HUES48 (cell line): ENCODE measurements around the gene PADI3.

ENCODE experiments used
- H3K27ac ChIP-seq: one replicate; pipeline ENCODE4 v1.7.0; 2013; ENCODE audit warnings: low read depth, low read length, inconsistent platforms
- H3K27me3 ChIP-seq: 2 replicates; pipeline ENCODE4 v1.6.1; 2013; ENCODE audit warnings: mild to moderate bottlenecking, low read length; ENCODE audit not compliant: control insufficient read depth, insufficient read depth
- H3K36me3 ChIP-seq: 2 replicates; pipeline ENCODE4 v1.6.1; 2013; ENCODE audit warnings: low read length; ENCODE audit not compliant: control insufficient read depth, insufficient read depth
- H3K4me1 ChIP-seq: 2 replicates; pipeline ENCODE4 v1.6.1; 2013; ENCODE audit warnings: mild to moderate bottlenecking, low read length; ENCODE audit not compliant: control insufficient read depth, insufficient read depth
- H3K4me3 ChIP-seq: 2 replicates; pipeline ENCODE4 v1.5.1; 2013; ENCODE audit warnings: mild to moderate bottlenecking, low read depth, low read length
- H3K9ac ChIP-seq: 2 replicates; pipeline ENCODE4 v1.6.1; 2013; ENCODE audit warnings: mild to moderate bottlenecking, low read depth, low read length, moderate library complexity
- H3K9me3 ChIP-seq: 2 replicates; pipeline ENCODE4 v1.6.1; 2013; ENCODE audit warnings: low read length; ENCODE audit not compliant: control insufficient read depth, insufficient read depth

The PADI3 gene

GRCh38 chr1:17243274-17243673 lies 5.6 kb upstream of the PADI3 start:
- Histone ChIP-seq H3K9me3 (no peaks in the 10 kb centered on the region), H3K27me3 (no peaks in the 10 kb centered on the region), H3K4me3 (no peak overlapping the region), H3K9ac (no peak overlapping the region), H3K27ac (no peak overlapping the region), H3K4me1 (no peaks in the 10 kb centered on the region; the same call in 1 of the 2 replicates), H3K36me3 (no peaks in the 10 kb centered on the region)

GRCh38 chr1:17244821-17245740 lies 3.8 kb upstream of the PADI3 start:
- Histone ChIP-seq H3K27me3 (no peaks in the 10 kb centered on the region), H3K27ac (no peak overlapping the region), H3K4me1 (no peaks in the 10 kb centered on the region), H3K9me3 (no peaks in the 10 kb centered on the region), H3K4me3 (no peak overlapping the region), H3K36me3 (no peaks in the 10 kb centered on the region), H3K9ac (no peak overlapping the region)

- no peaks in the 10 kb centered on the region for H3K9me3 ChIP-seq
- H3K27ac ChIP-seq: no peak overlapping the region
- H3K9ac ChIP-seq: no peak overlapping the region
- no peaks in the 10 kb centered on the region for H3K36me3 ChIP-seq
- no peak overlapping the region for H3K4me3 ChIP-seq
- no peaks in the 10 kb centered on the region for H3K27me3 ChIP-seq
- no peaks in the 10 kb centered on the region for H3K4me1 ChIP-seq
These were observed 3.0 kb upstream of the PADI3 start for GRCh38 chr1:17245816-17246325.

- Histone ChIP-seq H3K27me3 (no peaks in the 10 kb centered on the region), H3K9me3 (no peaks in the 10 kb centered on the region), H3K27ac (no peak overlapping the region), H3K36me3 (no peaks in the 10 kb centered on the region), H3K9ac (no peak overlapping the region), H3K4me1 (no peaks in the 10 kb centered on the region), H3K4me3 (no peak overlapping the region)
These were observed 1.9 kb upstream of the PADI3 start for GRCh38 chr1:17246971-17247370.

GRCh38 chr1:17250601-17251000 lies 1.7 kb downstream of the PADI3 start:
- no peak overlapping the region for H3K9ac ChIP-seq
- no peaks in the 10 kb centered on the region for H3K27me3 ChIP-seq
- no peak overlapping the region for H3K4me3 ChIP-seq
- no peak overlapping the region for H3K27ac ChIP-seq
- H3K36me3 ChIP-seq: no peaks in the 10 kb centered on the region
- H3K4me1 ChIP-seq: no peaks in the 10 kb centered on the region
- no peaks in the 10 kb centered on the region for H3K9me3 ChIP-seq

GRCh38 chr1:17251246-17251645 lies 2.3 kb downstream of the PADI3 start:
- no peaks in the 10 kb centered on the region for H3K36me3 ChIP-seq
- no peak overlapping the region for H3K4me3 ChIP-seq
- no peak overlapping the region for H3K27ac ChIP-seq
- no peak overlapping the region for H3K9ac ChIP-seq
- H3K27me3 ChIP-seq: no peaks in the 10 kb centered on the region
- H3K9me3 ChIP-seq: no peaks in the 10 kb centered on the region
- no peaks in the 10 kb centered on the region for H3K4me1 ChIP-seq

- Histone ChIP-seq H3K36me3 (no peaks in the 10 kb centered on the region), H3K9me3 (no peaks in the 10 kb centered on the region), H3K4me1 (no peaks in the 10 kb centered on the region), H3K27ac (no peak overlapping the region), H3K4me3 (no peak overlapping the region), H3K27me3 (no peaks in the 10 kb centered on the region), H3K9ac (no peak overlapping the region)
These were observed 2.9 kb downstream of the PADI3 start for GRCh38 chr1:17251701-17252376.

GRCh38 chr1:17255336-17255735 lies 6.4 kb downstream of the PADI3 start:
- H3K27ac ChIP-seq: no peak overlapping the region
- H3K36me3 ChIP-seq: no peaks in the 10 kb centered on the region
- no peaks in the 10 kb centered on the region for H3K27me3 ChIP-seq
- H3K9ac ChIP-seq: no peak overlapping the region
- H3K9me3 ChIP-seq: no peaks in the 10 kb centered on the region
- H3K4me1 ChIP-seq: no peaks in the 10 kb centered on the region
- no peak overlapping the region for H3K4me3 ChIP-seq

GRCh38 chr1:17258116-17258757 lies 9.3 kb downstream of the PADI3 start:
- no peak overlapping the region for H3K27ac ChIP-seq
- H3K4me1 ChIP-seq: no peaks in the 10 kb centered on the region
- H3K9me3 ChIP-seq: no peaks in the 10 kb centered on the region
- no peak overlapping the region for H3K9ac ChIP-seq
- no peaks in the 10 kb centered on the region for H3K27me3 ChIP-seq
- no peak overlapping the region for H3K4me3 ChIP-seq
- H3K36me3 ChIP-seq: no peaks in the 10 kb centered on the region

GRCh38 chr1:17258758-17259130 lies 9.8 kb downstream of the PADI3 start:
- H3K27me3 ChIP-seq: no peaks in the 10 kb centered on the region
- H3K9me3 ChIP-seq: no peaks in the 10 kb centered on the region
- no peak overlapping the region for H3K27ac ChIP-seq
- no peak overlapping the region for H3K9ac ChIP-seq
- no peaks in the 10 kb centered on the region for H3K36me3 ChIP-seq
- no peak overlapping the region for H3K4me3 ChIP-seq
- H3K4me1 ChIP-seq: no peaks in the 10 kb centered on the region
